Lower leg skin (tissue), 3 donors: Measurements from ENCODE around the gene ANKRD50.

Source experiments
- POLR2A ChIP-seq, 2 donors: fragments of 450-650 bp; IDR thresholded peaks; one replicate each; pipeline ENCODE4 v1.6.1; 2016 to 2017; ENCODE audit warnings: antibody characterized with exemption in 2 of 2, mild to moderate bottlenecking in 1 of 2, moderate library complexity in 1 of 2
- TF ChIP-seq, protein P1 (sequence below), 3 donors: fragments of 450-650 bp; IDR thresholded peaks; one replicate each; pipeline ENCODE4 v1.5.1; 2016; ENCODE audit warnings: antibody characterized with exemption in 3 of 3, mild to moderate bottlenecking in 3 of 3, moderate library complexity in 2 of 3

DNA sequence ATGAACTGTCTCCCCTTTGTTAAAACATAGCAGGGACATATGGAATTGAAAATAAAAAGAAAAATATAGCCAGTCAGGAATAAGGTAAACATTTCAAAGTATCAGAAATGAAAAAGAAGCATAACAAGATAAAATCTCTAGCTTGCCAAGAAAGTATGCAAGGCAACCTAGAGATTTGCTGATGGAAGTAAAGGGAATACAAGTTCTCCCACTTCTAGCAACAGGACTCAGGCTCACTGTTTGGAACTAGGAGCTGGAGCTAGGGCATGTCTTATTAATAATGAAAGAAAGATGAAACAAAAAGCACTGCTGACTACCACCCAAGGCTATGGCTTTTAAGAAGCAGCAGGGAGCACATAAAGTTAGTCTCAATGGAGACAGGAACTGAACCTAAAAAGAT lies 18.2 kb downstream of the ANKRD50 start:
- TF ChIP-seq, protein P1, sequence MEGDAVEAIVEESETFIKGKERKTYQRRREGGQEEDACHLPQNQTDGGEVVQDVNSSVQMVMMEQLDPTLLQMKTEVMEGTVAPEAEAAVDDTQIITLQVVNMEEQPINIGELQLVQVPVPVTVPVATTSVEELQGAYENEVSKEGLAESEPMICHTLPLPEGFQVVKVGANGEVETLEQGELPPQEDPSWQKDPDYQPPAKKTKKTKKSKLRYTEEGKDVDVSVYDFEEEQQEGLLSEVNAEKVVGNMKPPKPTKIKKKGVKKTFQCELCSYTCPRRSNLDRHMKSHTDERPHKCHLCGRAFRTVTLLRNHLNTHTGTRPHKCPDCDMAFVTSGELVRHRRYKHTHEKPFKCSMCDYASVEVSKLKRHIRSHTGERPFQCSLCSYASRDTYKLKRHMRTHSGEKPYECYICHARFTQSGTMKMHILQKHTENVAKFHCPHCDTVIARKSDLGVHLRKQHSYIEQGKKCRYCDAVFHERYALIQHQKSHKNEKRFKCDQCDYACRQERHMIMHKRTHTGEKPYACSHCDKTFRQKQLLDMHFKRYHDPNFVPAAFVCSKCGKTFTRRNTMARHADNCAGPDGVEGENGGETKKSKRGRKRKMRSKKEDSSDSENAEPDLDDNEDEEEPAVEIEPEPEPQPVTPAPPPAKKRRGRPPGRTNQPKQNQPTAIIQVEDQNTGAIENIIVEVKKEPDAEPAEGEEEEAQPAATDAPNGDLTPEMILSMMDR (IDR thresholded peaks at IDR 0.05) = no peak
- no peak for TF ChIP-seq POLR2A (IDR thresholded peaks at IDR 0.05)
